Measurements from ENCODE around the gene PLOD3. TPM values are rescaled to one million over a fixed set of nuclear protein-coding genes. Genes with fewer than 3 reads are reported as not detected.
A peak's percentile ranks its signal among the peaks of the same experiment; 100 is the strongest.

PLOD3 gene
- total and polyA plus RNA-seq, 9 of the 15 experiments (the other 6 are each of a cell fraction or from before 2014, with no cell fraction given): 2.8 to 101 (median 30.9) TPM

- TF ChIP-seq CREB5 (CRISPR knock-in tag; IDR thresholded peaks at IDR 0.05) (no peak), LARP7 (IDR thresholded peaks at IDR 0.05) (no peak), ELF4 (CRISPR knock-in tag; IDR thresholded peaks at IDR 0.05) (peak; percentile 37; the same call in 1 of the 2 replicates), HBP1 (CRISPR knock-in tag; IDR thresholded peaks at IDR 0.05) (peak; percentile 25; the same call in 1 of the 2 replicates), TOE1 (IDR thresholded peaks at IDR 0.05; ENCODE audit: borderline replicate concordance) (peak; percentile 45; the same call in 1 of the 2 replicates), TOE1 (CRISPR knock-in tag; IDR thresholded peaks at IDR 0.05; ENCODE audit: borderline replicate concordance, low read depth) (no peak), PML (IDR thresholded peaks at IDR 0.05; ENCODE audit: low read length) (peak; percentile 50; the same call in 1 of the 2 replicates), ZNF274 (IDR thresholded peaks at IDR 0.05; ENCODE audit: borderline replicate concordance, low read depth, low read length) (no peak), NCOA4 (IDR thresholded peaks at IDR 0.05; ENCODE audit: partially characterized antibody) (no peak), CBX1 (IDR thresholded peaks at IDR 0.05; ENCODE audit: low read depth) (no peak), HNRNPK (IDR thresholded peaks at IDR 0.05; ENCODE audit: low read depth, low read length, poor library complexity, severe bottlenecking) (no peak), TCF15 (CRISPR knock-in tag; IDR thresholded peaks at IDR 0.05) (no peak), PCBP2 (IDR thresholded peaks at IDR 0.05; ENCODE audit: low read depth, low read length, poor library complexity, severe bottlenecking) (no peak), NR0B1 (IDR thresholded peaks at IDR 0.05; ENCODE audit: partially characterized antibody) (no peak), ZZZ3 (IDR thresholded peaks at IDR 0.05) (no peak), PYGO2 (tag; IDR thresholded peaks at IDR 0.05) (peak; percentile 27; the same call in 1 of the 2 replicates), RB1 (IDR thresholded peaks at IDR 0.05; ENCODE audit: low read depth) (peak; percentile 78), IRF9 (tag; IDR thresholded peaks at IDR 0.05) (peak; percentile 54; the same call in 1 of the 2 replicates), ETV5 (CRISPR knock-in tag; IDR thresholded peaks at IDR 0.05; ENCODE audit: low read depth) (peak; percentile 83), CTCF (IDR thresholded peaks at IDR 0.05 in 2 of 3, conservative IDR thresholded peaks at IDR 0.05 in 1 of 3; ENCODE audit: insufficient read depth in 2 of 3, low read depth in 1 of 3, low read length in 3 of 3) (peak; percentile 87 to 97 (median 95))
These were observed 27.2 kb upstream of the PLOD3 start, which contains the start of gene FIS1 (continued) for GRCh38 chr7:101244375-101245146.

Measured in K562 (cell line).